BE2C (cell line): Measurements from ENCODE around the gene PGLYRP4.

ENCODE experiments used
- DNase-seq: peaks from one replicate; pipeline ENCODE4 v3.0.0-alpha.2; 2020
- H3K27me3 ChIP-seq: fragments of 250-450 bp; sonication (Bioruptor Pico); 2 replicates; pipeline ENCODE4 v1.5.1; 2020; ENCODE audit warnings: mild to moderate bottlenecking
- H3K36me3 ChIP-seq: fragments of 250-450 bp; sonication (Bioruptor Pico); 2 replicates; pipeline ENCODE4 v1.5.1; 2020; ENCODE audit warnings: mild to moderate bottlenecking
- H3K4me1 ChIP-seq: fragments of 250-450 bp; sonication (Bioruptor Pico); 2 replicates; pipeline ENCODE4 v1.5.1; 2020
- H3K4me3 ChIP-seq: 2 replicates; pipeline ENCODE4 v1.5.1; 2011; ENCODE audit warnings: low read depth, low read length
- H3K9me3 ChIP-seq: fragments of 250-450 bp; sonication (Bioruptor Pico); 2 replicates; pipeline ENCODE4 v1.5.1; 2020
- CTCF ChIP-seq: IDR thresholded peaks from 2 replicates; pipeline ENCODE4 v1.5.1; 2012; ENCODE audit warnings: mild to moderate bottlenecking, low read depth, low read length

PGLYRP4 gene

DNA sequence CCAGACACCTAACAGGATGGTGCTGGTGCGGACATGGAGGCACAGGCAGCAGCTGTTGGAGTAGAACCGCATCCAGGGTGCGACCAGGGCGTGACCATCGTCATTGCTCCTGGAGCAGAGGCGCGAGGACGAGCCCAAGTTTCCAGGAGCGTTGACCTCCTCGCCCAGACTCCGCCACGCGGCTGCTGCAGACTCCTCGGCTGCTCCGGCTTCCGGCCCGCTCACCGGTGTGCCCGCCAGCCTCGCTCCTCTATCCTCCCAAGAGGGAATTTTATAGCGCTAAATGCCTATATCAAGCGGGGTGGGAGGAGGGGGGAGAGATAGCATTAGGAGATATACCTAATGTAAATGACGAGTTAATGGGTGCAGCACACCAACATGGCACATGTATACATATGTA, 32.1 kb upstream of the PGLYRP4 start:
- Histone ChIP-seq H3K27me3 (peaks cover 27% of the 10 kb centered on the region), H3K36me3 (no peaks in the 10 kb centered on the region), H3K4me3 (no peak overlapping the region), H3K4me1 (no peaks in the 10 kb centered on the region), H3K9me3 (no peaks in the 10 kb centered on the region; the same call in 1 of the 2 replicates)
- no peak for DNase-seq
- TF ChIP-seq CTCF, result no peak

GRCh38 chr1:153379591-153379990, 30.9 kb upstream of the PGLYRP4 start:
- Histone ChIP-seq H3K4me3 (no peak overlapping the region), H3K4me1 (no peaks in the 10 kb centered on the region), H3K36me3 (no peaks in the 10 kb centered on the region), H3K27me3 (peaks cover 27% of the 10 kb centered on the region), H3K9me3 (no peaks in the 10 kb centered on the region; the same call in 1 of the 2 replicates)
- no peak for DNase-seq
- no peak for TF ChIP-seq CTCF

DNA sequence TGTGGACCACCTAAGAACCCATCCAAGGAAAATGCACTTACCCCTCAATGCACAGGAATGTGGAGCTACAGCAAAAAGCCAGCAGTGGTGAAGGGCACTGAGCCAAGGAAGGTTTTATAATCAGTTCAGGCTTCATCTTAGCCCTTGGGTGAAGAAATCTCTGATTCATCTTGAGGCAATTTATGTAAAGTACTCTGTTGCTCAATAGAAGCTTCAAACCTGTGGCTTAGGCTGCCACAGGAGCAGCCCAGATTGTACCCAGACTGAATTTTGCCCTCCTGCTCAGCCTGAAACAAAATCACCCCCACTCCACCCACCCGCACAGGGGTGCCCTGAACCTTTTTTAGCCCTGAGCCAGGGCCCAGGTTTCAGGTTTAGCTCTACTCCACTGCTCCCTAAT, 26.9 kb upstream of the PGLYRP4 start, which contains the start of gene S100A12:
Gene S100A12, minus strand, starts transcription at position 111 of the 400 bp plus-strand sequence. CDS start 1,029 bp downstream, outside the sequence.
- H3K4me1 ChIP-seq, result no peaks in the 10 kb centered on the region
- peaks cover 35% of the 10 kb centered on the region for H3K27me3 ChIP-seq
- no peak for TF ChIP-seq CTCF
- no peak within 1 kb of the TSS for H3K4me3 ChIP-seq
- H3K36me3 ChIP-seq, result no peaks in the 10 kb centered on the region
- no peaks in the 10 kb centered on the region; the same call in 1 of the 2 replicates for H3K9me3 ChIP-seq
- no peak for DNase-seq

DNA sequence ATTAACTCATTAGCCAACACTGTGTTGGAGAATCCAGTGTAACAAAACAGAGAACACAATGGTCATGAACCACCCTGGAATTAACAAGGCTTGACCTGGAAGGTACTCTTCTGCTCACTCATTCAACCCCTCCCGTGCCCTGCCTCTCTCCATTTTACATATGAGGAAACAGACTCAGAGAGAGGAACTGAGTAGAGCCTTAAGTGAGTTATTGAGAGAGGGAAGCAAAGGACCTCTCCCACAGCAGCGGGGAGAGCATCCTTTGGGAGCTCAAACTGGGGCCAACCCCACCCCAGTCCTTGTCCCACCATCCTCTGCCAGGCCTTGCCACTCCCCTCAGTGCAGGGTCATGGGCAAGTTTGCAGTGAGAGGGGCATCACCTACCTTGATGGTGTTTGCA, 25.4 kb upstream of the PGLYRP4 start:
- Histone ChIP-seq H3K9me3 (no peaks in the 10 kb centered on the region), H3K4me3 (no peak overlapping the region), H3K36me3 (no peaks in the 10 kb centered on the region), H3K27me3 (peaks cover 36% of the 10 kb centered on the region), H3K4me1 (no peaks in the 10 kb centered on the region)
- TF ChIP-seq CTCF, result no peak
- no peak for DNase-seq

GRCh38 chr1:153372571-153372970, 23.9 kb upstream of the PGLYRP4 start:
- H3K9me3 ChIP-seq, result no peaks in the 10 kb centered on the region
- no peaks in the 10 kb centered on the region for H3K4me1 ChIP-seq
- H3K27me3 ChIP-seq, result peaks cover 25% of the 10 kb centered on the region
- no peak for TF ChIP-seq CTCF
- no peaks in the 10 kb centered on the region for H3K36me3 ChIP-seq
- H3K4me3 ChIP-seq, result no peak overlapping the region
- no peak for DNase-seq

- no peaks in the 10 kb centered on the region for H3K4me1 ChIP-seq
- no peak for TF ChIP-seq CTCF
- peaks cover 21% of the 10 kb centered on the region for H3K27me3 ChIP-seq
- no peak for DNase-seq
- H3K36me3 ChIP-seq, result no peaks in the 10 kb centered on the region
- no peaks in the 10 kb centered on the region for H3K9me3 ChIP-seq
- H3K4me3 ChIP-seq, result no peak overlapping the region
Measured at GRCh38 chr1:153371231-153371630, 22.6 kb upstream of the PGLYRP4 start.
